ENCODE results near the gene JUN. TPM values are rescaled to one million over a fixed set of nuclear protein-coding genes. Genes with fewer than 3 reads are reported as not detected.

Gene JUN
- polyA plus RNA-seq, 1 donor from 2014 or later, result 124 TPM

DNA sequence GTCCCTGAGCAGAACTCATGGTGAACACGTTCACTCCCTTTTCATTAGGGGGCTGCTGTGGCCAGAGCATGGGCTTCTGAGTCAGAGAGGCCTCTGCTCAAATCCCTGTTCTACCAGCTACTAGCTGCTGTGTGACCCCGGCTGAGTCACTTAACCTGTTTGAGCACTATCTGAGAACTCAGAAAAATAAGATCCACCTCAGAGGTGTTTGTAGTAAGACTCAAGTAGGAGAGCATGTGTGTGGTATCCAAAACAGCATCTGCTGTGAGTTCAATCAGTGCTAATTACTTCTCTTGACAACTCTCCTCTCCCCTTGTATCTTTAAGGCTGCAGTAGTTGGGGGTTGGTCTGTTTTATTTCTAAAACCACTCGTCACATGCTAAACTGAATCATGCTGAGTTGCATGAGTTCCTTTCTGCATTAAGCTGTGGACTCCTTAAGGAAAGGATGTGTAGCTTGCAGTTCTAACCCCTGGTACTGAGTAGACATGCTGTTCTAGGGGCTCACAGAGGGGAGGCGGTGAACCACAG, 39.7 kb upstream of the JUN start:
- Histone ChIP-seq H3K27ac (ENCODE audit: low read length) (no peak overlapping the region), H2AFZ (ENCODE audit: low read depth, low read length) (no peak overlapping the region), H3K4me2 (ENCODE audit: low read length) (no peak overlapping the region), H4K20me1 (ENCODE audit: insufficient read depth) (no peaks in the 10 kb centered on the region), H3K27me3 (ENCODE audit: insufficient read depth, low read depth, low read length) (no peaks in the 10 kb centered on the region), H3K4me3 (ENCODE audit: low read length) (no peak overlapping the region), H3K36me3 (ENCODE audit: insufficient read depth, low read length) (no peaks in the 10 kb centered on the region), H3K9ac (ENCODE audit: low read length) (no peak overlapping the region), H3K9me2 (ENCODE audit: insufficient read depth, low read length) (no peaks in the 10 kb centered on the region), H3K9me3 (ENCODE audit: low read length) (peaks cover 3% of the 10 kb centered on the region), H3K79me2 (replicated peaks; ENCODE audit: insufficient read depth, low read length) (no peaks in the 10 kb centered on the region), H3F3A (ENCODE audit: insufficient read depth, low read length, poor library complexity, severe bottlenecking) (no peaks in the 10 kb centered on the region)
- TF ChIP-seq MXI1 (conservative IDR thresholded peaks at IDR 0.05; ENCODE audit: poor library complexity, severe bottlenecking) (no peak), POLR2AphosphoS5 (IDR thresholded peaks at IDR 0.05) (no peak), SMC3 (conservative IDR thresholded peaks at IDR 0.05; ENCODE audit: poor library complexity) (no peak), RAD21 (conservative IDR thresholded peaks at IDR 0.05) (no peak), EP300 (conservative IDR thresholded peaks at IDR 0.05; ENCODE audit: poor library complexity, severe bottlenecking) (no peak), TAF1 (IDR thresholded peaks at IDR 0.05; ENCODE audit: low read depth) (no peak), EZH2 (IDR thresholded peaks at IDR 0.05; ENCODE audit: borderline replicate concordance, insufficient read depth, low read length, poor library complexity, severe bottlenecking) (no peak)
- TF ChIP-seq, protein P1, sequence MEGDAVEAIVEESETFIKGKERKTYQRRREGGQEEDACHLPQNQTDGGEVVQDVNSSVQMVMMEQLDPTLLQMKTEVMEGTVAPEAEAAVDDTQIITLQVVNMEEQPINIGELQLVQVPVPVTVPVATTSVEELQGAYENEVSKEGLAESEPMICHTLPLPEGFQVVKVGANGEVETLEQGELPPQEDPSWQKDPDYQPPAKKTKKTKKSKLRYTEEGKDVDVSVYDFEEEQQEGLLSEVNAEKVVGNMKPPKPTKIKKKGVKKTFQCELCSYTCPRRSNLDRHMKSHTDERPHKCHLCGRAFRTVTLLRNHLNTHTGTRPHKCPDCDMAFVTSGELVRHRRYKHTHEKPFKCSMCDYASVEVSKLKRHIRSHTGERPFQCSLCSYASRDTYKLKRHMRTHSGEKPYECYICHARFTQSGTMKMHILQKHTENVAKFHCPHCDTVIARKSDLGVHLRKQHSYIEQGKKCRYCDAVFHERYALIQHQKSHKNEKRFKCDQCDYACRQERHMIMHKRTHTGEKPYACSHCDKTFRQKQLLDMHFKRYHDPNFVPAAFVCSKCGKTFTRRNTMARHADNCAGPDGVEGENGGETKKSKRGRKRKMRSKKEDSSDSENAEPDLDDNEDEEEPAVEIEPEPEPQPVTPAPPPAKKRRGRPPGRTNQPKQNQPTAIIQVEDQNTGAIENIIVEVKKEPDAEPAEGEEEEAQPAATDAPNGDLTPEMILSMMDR (IDR thresholded peaks at IDR 0.05; ENCODE audit: poor library complexity, severe bottlenecking), result no peak
- TF ChIP-seq, protein P2, sequence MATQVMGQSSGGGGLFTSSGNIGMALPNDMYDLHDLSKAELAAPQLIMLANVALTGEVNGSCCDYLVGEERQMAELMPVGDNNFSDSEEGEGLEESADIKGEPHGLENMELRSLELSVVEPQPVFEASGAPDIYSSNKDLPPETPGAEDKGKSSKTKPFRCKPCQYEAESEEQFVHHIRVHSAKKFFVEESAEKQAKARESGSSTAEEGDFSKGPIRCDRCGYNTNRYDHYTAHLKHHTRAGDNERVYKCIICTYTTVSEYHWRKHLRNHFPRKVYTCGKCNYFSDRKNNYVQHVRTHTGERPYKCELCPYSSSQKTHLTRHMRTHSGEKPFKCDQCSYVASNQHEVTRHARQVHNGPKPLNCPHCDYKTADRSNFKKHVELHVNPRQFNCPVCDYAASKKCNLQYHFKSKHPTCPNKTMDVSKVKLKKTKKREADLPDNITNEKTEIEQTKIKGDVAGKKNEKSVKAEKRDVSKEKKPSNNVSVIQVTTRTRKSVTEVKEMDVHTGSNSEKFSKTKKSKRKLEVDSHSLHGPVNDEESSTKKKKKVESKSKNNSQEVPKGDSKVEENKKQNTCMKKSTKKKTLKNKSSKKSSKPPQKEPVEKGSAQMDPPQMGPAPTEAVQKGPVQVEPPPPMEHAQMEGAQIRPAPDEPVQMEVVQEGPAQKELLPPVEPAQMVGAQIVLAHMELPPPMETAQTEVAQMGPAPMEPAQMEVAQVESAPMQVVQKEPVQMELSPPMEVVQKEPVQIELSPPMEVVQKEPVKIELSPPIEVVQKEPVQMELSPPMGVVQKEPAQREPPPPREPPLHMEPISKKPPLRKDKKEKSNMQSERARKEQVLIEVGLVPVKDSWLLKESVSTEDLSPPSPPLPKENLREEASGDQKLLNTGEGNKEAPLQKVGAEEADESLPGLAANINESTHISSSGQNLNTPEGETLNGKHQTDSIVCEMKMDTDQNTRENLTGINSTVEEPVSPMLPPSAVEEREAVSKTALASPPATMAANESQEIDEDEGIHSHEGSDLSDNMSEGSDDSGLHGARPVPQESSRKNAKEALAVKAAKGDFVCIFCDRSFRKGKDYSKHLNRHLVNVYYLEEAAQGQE (IDR thresholded peaks at IDR 0.05; ENCODE audit: borderline replicate concordance), result no peak

DNA sequence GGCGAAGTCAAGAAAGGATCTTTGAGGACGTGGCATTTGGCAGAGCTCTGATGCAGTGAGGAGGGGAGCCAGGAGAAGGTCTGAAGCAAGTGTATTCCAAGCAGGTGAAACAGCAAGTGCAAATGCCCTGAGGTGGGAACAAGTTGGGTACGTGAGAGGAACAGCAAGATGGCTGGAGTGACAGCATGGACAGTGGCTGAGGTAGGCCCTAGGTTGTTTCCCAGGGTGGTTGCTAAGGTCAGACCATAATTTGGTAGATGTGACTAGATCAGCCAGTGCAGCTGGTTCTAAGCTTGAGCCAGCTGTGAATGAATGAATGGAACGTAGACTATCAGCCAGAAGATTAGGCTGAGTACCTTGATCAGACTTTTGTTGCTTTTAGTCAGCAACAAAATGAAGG, 37.5 kb upstream of the JUN start:
- H3K27me3 ChIP-seq (ENCODE audit: insufficient read depth, low read depth, low read length), result peaks cover 6% of the 10 kb centered on the region
- no peaks in the 10 kb centered on the region for H3K9me2 ChIP-seq (ENCODE audit: insufficient read depth, low read length)

More for the DNA sequence above, 37.5 kb upstream of the JUN start:
- Histone ChIP-seq H3K27ac (ENCODE audit: low read length) (no peak overlapping the region), H4K20me1 (ENCODE audit: insufficient read depth) (no peaks in the 10 kb centered on the region), H3K36me3 (ENCODE audit: insufficient read depth, low read length) (no peaks in the 10 kb centered on the region), H3K4me3 (ENCODE audit: low read length) (no peak overlapping the region), H3F3A (ENCODE audit: insufficient read depth, low read length, poor library complexity, severe bottlenecking) (no peaks in the 10 kb centered on the region), H2AFZ (ENCODE audit: low read depth, low read length) (no peak overlapping the region), H3K9ac (ENCODE audit: low read length) (no peak overlapping the region), H3K79me2 (replicated peaks; ENCODE audit: insufficient read depth, low read length) (no peaks in the 10 kb centered on the region), H3K4me2 (ENCODE audit: low read length) (no peak overlapping the region), H3K9me3 (ENCODE audit: low read length) (no peaks in the 10 kb centered on the region)
- TF ChIP-seq POLR2AphosphoS5 (IDR thresholded peaks at IDR 0.05) (no peak), SMC3 (conservative IDR thresholded peaks at IDR 0.05; ENCODE audit: poor library complexity) (no peak), TAF1 (IDR thresholded peaks at IDR 0.05; ENCODE audit: low read depth) (no peak), EZH2 (IDR thresholded peaks at IDR 0.05; ENCODE audit: borderline replicate concordance, insufficient read depth, low read length, poor library complexity, severe bottlenecking) (no peak), EP300 (conservative IDR thresholded peaks at IDR 0.05; ENCODE audit: poor library complexity, severe bottlenecking) (no peak), MXI1 (conservative IDR thresholded peaks at IDR 0.05; ENCODE audit: poor library complexity, severe bottlenecking) (no peak), RAD21 (conservative IDR thresholded peaks at IDR 0.05) (no peak)
- TF ChIP-seq, protein P1 (IDR thresholded peaks at IDR 0.05; ENCODE audit: poor library complexity, severe bottlenecking), result no peak
- TF ChIP-seq, protein P2 (IDR thresholded peaks at IDR 0.05; ENCODE audit: borderline replicate concordance), result no peak

All from neural cell (in vitro differentiated cells).